GM12864 (cell line): ENCODE measurements around the gene KPNA4.
"Not testable (repeated sequence)": the region's sequence is repeated elsewhere in the genome, so short reads cannot be mapped to it uniquely, and the experiment has no call there.

Experiments used
- DNase-seq: peaks from one replicate; pipeline ENCODE4 v3.0.0-alpha.2; 2011; ENCODE audit warnings: low read depth
- H3K4me3 ChIP-seq: 2 replicates; pipeline ENCODE4 v1.5.1; 2011; ENCODE audit warnings: mild to moderate bottlenecking, low read depth, low read length, control low read depth
- CTCF ChIP-seq: IDR thresholded peaks from 2 replicates; pipeline ENCODE4 v1.5.1; 2011; ENCODE audit warnings: low read depth, mild to moderate bottlenecking, moderate library complexity, low read length, control low read depth, inconsistent platforms; ENCODE audit errors: missing control alignments

KPNA4 gene

GRCh38 chr3:160544844-160545503, 20.4 kb downstream of the KPNA4 start:
- TF ChIP-seq CTCF: no peak
- no peak overlapping the region for H3K4me3 ChIP-seq
- DNase-seq: no peak

GRCh38 chr3:160540551-160540950, 24.8 kb downstream of the KPNA4 start:
- TF ChIP-seq CTCF: no peak

GRCh38 chr3:160538895-160539294, 26.5 kb downstream of the KPNA4 start:
- no peak for DNase-seq
- no peak overlapping the region for H3K4me3 ChIP-seq
- TF ChIP-seq CTCF: no peak

More at GRCh38 chr3:160540551-160540950, 24.8 kb downstream of the KPNA4 start:
- H3K4me3 ChIP-seq: no peak overlapping the region
- no peak for DNase-seq

GRCh38 chr3:160537729-160538128, 27.6 kb downstream of the KPNA4 start:
- DNase-seq: no peak
- H3K4me3 ChIP-seq: no peak overlapping the region
- TF ChIP-seq CTCF: no peak

- no peak for DNase-seq
- H3K4me3 ChIP-seq: no peak overlapping the region
Measured at GRCh38 chr3:160532371-160532770, 33.0 kb downstream of the KPNA4 start.

GRCh38 chr3:160531311-160531710, 34.1 kb downstream of the KPNA4 start:
- H3K4me3 ChIP-seq: no peak overlapping the region
- DNase-seq: no peak
- no peak for TF ChIP-seq CTCF

More at GRCh38 chr3:160532371-160532770, 33.0 kb downstream of the KPNA4 start:
- TF ChIP-seq CTCF: no peak

GRCh38 chr3:160516391-160516790, 49.0 kb downstream of the KPNA4 start:
- not testable (repeated sequence) for DNase-seq, H3K4me3 ChIP-seq
